Heart right ventricle (tissue), 16 donors: Measurements from ENCODE around the gene AZGP1. TPM values are rescaled to one million over a fixed set of nuclear protein-coding genes. Genes with fewer than 3 reads are reported as not detected.

ENCODE experiments used
- ATAC-seq, 8 donors: fragments of 200-7000 bp; cut with Tn5 transposase; one replicate each; pipeline ENCODE4 v1.9.1; 2020; ENCODE audit warnings: mild to moderate bottlenecking in 8 of 8, moderate library complexity in 8 of 8, moderate number of reproducible peaks in 1 of 8
- DNase-seq, 2 donors: peaks; one replicate each; pipeline ENCODE4 v3.0.0-alpha.2; 2020
- H3K27ac ChIP-seq, 10 donors: fragments of 200-600 bp; sonication (generic) in 2 of 10; one replicate each; pipeline versions ENCODE4 v1.5.0 to v1.8.0; 2020 to 2022; ENCODE audit warnings: mild to moderate bottlenecking in 3 of 10
- H3K27me3 ChIP-seq, 7 donors: fragments of 200-600 bp; one replicate each; pipeline ENCODE4 v1.8.0; 2021 to 2022; ENCODE audit warnings: mild to moderate bottlenecking in 2 of 7
- H3K36me3 ChIP-seq, 9 donors: fragments of 200-600 bp; sonication (generic) in 1 of 9; one replicate each; pipeline versions ENCODE4 v1.5.0 to v1.8.0; 2020 to 2022; ENCODE audit warnings: mild to moderate bottlenecking in 2 of 9
- H3K4me1 ChIP-seq, 9 donors: fragments of 200-600 bp; sonication (generic) in 1 of 9; one replicate each; pipeline versions ENCODE4 v1.5.0 to v1.8.0; 2020 to 2022; ENCODE audit warnings: mild to moderate bottlenecking in 4 of 9
- H3K4me3 ChIP-seq, 10 donors: fragments of 200-600 bp; sonication (generic) in 2 of 10; one replicate each; pipeline versions ENCODE4 v1.5.0 to v1.8.0; 2020 to 2022; ENCODE audit warnings: mild to moderate bottlenecking in 7 of 10, moderate library complexity in 2 of 10
- H3K9me3 ChIP-seq, 11 donors: fragments of 200-600 bp in 10 of 11; sonication (generic) in 2 of 11; one replicate each; pipeline versions ENCODE4 v1.5.0 to v1.8.0; 2013 to 2022; ENCODE audit warnings: mild to moderate bottlenecking in 2 of 11, control low read depth in 1 of 11, moderate library complexity in 1 of 11
- CTCF ChIP-seq, 9 donors: fragments of 200-600 bp; sonication (generic) in 2 of 9; IDR thresholded peaks; one replicate each; pipeline versions ENCODE4 v1.5.0 to v1.8.0; 2021 to 2022; ENCODE audit warnings: antibody characterized with exemption in 9 of 9, mild to moderate bottlenecking in 5 of 9, moderate library complexity in 1 of 9
- WGBS, 2 donors: extraction: QIAGEN DNeasy Blood & Tissue Kit; methylation state at CpG; one replicate each; pipeline ENCODE4 v1.1.7; 2013; ENCODE audit warnings: inconsistent platforms in 1 of 2; 5-methylcytosine and 5-hydroxymethylcytosine counted together
- intact Hi-C, 10 donors: fragments of 100-400 bp; cut with DNase I; formaldehyde crosslinking; loops; one replicate each; pipeline versions ENCODE4 v1.11.1 to v1.14.2; 2022
- polyA plus RNA-seq, 2 donors: library from polyadenylated mRNA; stranded (reverse); fragments of 200-250 nt; gene quantifications; one replicate each; pipeline ENCODE4 v1.2.3, GENCODE V29; 2013
- total RNA-seq, 10 donors: library from RNA; stranded (reverse); fragmentation: NEBNext Ultra II Directional in 3 of 10; extraction: Animal tissue kit (Norgen Biotek cat#: 25700) in 3 of 10; gene quantifications; one replicate each; pipeline versions ENCODE4 v1.2.1 to v1.2.4, GENCODE V29; 2021 to 2023
- donor health status: Arrhythmogenic right ventricular cardiomyopathy.
- donor health status: ischemic (EF 13 %, LVEDD 7.1; RV severe dilation, severe dysfunction).
- donor health status: healthy with polysubstance abuse.
- donor health status: DM: no; HTN: yes; CAD: no.
- donor health status: DM: no; HTN: no; CAD: no.
- donor health status: ischemic (EF 25% LVEDD 6.9; RV normal size, moderate dysfunction).
- donor health status: ischemic (EF 25% LVEDD 5.7; RV mildly dilated, moderate dysfunction).
- donor health status: healthy.
- donor health status: DM: yes; HTN: yes; CAD: no.
- donor health status: Ischemic cardiomyopathy.
- donor health status: ischemic (EF 35%, LVEDD 5.7; RV mildly dilated, moderate dysfunction).
- donor health status: nonischemic (EF 11% LVEDD 7.7; RV severe dilation, severe dysfunction).
- donor health status: DM: yes; HTN: yes; CAD: no.
- donor health status: PGD.
- donor health status: ischemic (EF 29% LVEDD 5.4; RV normal size, mild dysfunction).
- donor health status: nonischemic (EF 23%, LVEDD 6.1; RV moderate dilation, normal function).

AZGP1 gene
- total and polyA plus RNA-seq, 12 donors: 37.8 to 335 (median 108) TPM

- H3K27ac ChIP-seq: peak within 1 kb of the TSS; percentile 14 to 79 (median 70)
- H3K27me3 ChIP-seq: peaks cover 0 to 18% (median 0%) of the 10 kb centered on the region in 7 donors
- H3K9me3 ChIP-seq: no peaks in the 10 kb centered on the region
- H3K36me3 ChIP-seq: no peaks in the 10 kb centered on the region
- H3K4me3 ChIP-seq: peak within 1 kb of the TSS in 8 of 10 donors; percentile 8 to 50 (median 42)
- peak; percentile 93 to 100 (median 96) for ATAC-seq
- peaks cover 4 to 21% (median 11%) of the 10 kb centered on the region in 9 donors for H3K4me1 ChIP-seq
- WGBS, 2 donors: 18% methylated on average over 22 of the region's 22 CpGs
- intact Hi-C loops: loop anchor here in 4 of 10 donors (5.0 to 10.0 kb wide), 4 partner anchors 46 to 126 kb away; partner anchors contain the start of gene AZGP1 (in 1 of the 4)
- peak; percentile 68 to 73 for DNase-seq
- TF ChIP-seq CTCF (IDR thresholded peaks at IDR 0.05): peak; percentile 12 to 75 (median 55)
These were observed 46.7 kb downstream of the AZGP1 start, which contains the start of gene GJC3 for GRCh38 chr7:99928994-99929729. Gene GJC3, minus strand, starts transcription at chr7:99929620. Its CDS starts 0 bp downstream, at chr7:99929620.

DNA sequence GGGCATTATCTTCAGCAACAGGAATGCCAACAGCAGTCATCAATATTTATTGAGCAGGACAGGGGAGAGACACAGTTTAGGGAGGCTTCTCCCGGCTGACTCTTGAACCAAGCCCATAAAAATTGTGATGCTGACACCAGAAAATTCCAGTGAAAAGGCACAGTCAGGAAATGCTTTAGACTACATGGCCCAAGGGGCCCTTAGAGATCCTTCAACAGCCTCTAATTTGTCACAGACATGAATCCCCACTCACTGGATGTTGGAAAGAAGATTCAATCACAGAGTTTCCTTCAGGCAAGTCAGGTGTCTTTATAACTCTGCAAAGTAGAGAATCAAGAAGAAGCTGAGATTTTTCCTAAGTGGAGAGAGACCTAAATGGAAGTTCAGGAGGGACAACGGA, 47.6 kb downstream of the AZGP1 start:
- Histone ChIP-seq H3K4me3 (no peak overlapping the region), H3K27ac (no peak overlapping the region), H3K27me3 (peaks cover 0 to 18% (median 0%) of the 10 kb centered on the region in 7 donors), H3K9me3 (no peaks in the 10 kb centered on the region), H3K36me3 (no peaks in the 10 kb centered on the region), H3K4me1 (peaks cover 4 to 21% (median 11%) of the 10 kb centered on the region in 9 donors)
- DNase-seq (no peak), ATAC-seq (no peak)
- WGBS, 2 donors: 81 to 82% methylated on average over 2 of the region's 2 CpGs
- intact Hi-C loops: loop anchor here in 4 of 10 donors (5.0 to 10.0 kb wide), 4 partner anchors 47 to 127 kb away; partner anchors contain the start of gene AZGP1 (in 1 of the 4)
- TF ChIP-seq CTCF (IDR thresholded peaks at IDR 0.05): no peak

DNA sequence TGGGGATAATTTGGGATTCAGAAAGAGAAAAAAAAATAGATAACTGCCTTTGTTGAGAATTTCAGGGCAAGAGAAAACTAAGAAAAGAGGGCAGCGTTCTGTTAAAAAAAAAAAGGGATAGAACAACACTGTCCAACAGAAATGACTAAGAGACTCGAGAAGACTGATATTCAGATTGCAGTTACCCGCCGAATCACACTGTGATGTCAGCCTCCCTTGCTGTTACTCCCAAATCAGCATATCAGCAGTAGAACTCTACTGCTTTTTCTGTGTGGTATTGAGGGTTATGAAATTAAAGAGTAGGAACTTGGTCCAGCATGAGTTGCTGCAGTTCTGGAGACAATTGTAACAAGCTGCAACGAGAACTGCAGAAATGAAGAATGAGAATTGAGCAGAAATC, 48.3 kb downstream of the AZGP1 start:
- ATAC-seq (no peak), DNase-seq (no peak)
- WGBS, 2 donors: 64 to 68% methylated on average over 5 of the region's 5 CpGs
- H3K27me3 ChIP-seq: peaks cover 0 to 18% (median 0%) of the 10 kb centered on the region in 7 donors
- H3K27ac ChIP-seq: no peak overlapping the region
- no peaks in the 10 kb centered on the region for H3K9me3 ChIP-seq
- no peak overlapping the region for H3K4me3 ChIP-seq
- intact Hi-C loops: loop anchor here in 4 of 10 donors (5.0 to 10.0 kb wide), 4 partner anchors 47 to 127 kb away; partner anchors contain the start of gene AZGP1 (in 1 of the 4)
- no peak for TF ChIP-seq CTCF (IDR thresholded peaks at IDR 0.05)
- H3K36me3 ChIP-seq: no peaks in the 10 kb centered on the region
- H3K4me1 ChIP-seq: peaks cover 4 to 21% (median 11%) of the 10 kb centered on the region in 9 donors

- H3K4me3 ChIP-seq: no peak overlapping the region
- H3K4me1 ChIP-seq: peaks cover 4 to 21% (median 11%) of the 10 kb centered on the region in 9 donors
- peaks cover 0 to 5% (median 0%) of the 10 kb centered on the region in 9 donors for H3K36me3 ChIP-seq
- TF ChIP-seq CTCF (IDR thresholded peaks at IDR 0.05): no peak
- intact Hi-C loops: loop anchor here in 4 of 10 donors (5.0 to 10.0 kb wide), 4 partner anchors 48 to 128 kb away; partner anchors contain the start of gene AZGP1 (in 1 of the 4)
- H3K9me3 ChIP-seq: no peaks in the 10 kb centered on the region
- H3K27ac ChIP-seq: no peak overlapping the region
- ATAC-seq (no peak), DNase-seq (no peak)
- peaks cover 0 to 18% (median 0%) of the 10 kb centered on the region in 7 donors for H3K27me3 ChIP-seq
These were observed 49.5 kb downstream of the AZGP1 start for GRCh38 chr7:99926321-99926720.
